Activated CD4-positive, alpha-beta memory T cell treated with anti-CD3 and anti-CD28 coated beads, Interleukin-2, amount 10 ng/mL, durations not matched to agents 7 days and 5 days (primary cell): Measurements from ENCODE around the gene MSH3. TPM values are rescaled to one million over a fixed set of nuclear protein-coding genes. Genes with fewer than 3 reads are reported as not detected.
"Not testable (repeated sequence)": the region's sequence is repeated elsewhere in the genome, so short reads cannot be mapped to it uniquely, and the experiment has no call there.

ENCODE experiments used
- CTCF ChIA-PET: fragments of 350-600 bp; sonication (Branson Sonifier 250); formaldehyde crosslinking; loops from one replicate; lab custom pipeline; 2021; ENCODE audit warnings: antibody characterized with exemption, inconsistent platforms; lab: Charles Lee
- POLR2A ChIA-PET: fragments of 350-600 bp; sonication (Branson Sonifier 250); formaldehyde crosslinking; loops from one replicate; lab custom pipeline; 2021; ENCODE audit warnings: antibody characterized with exemption; lab: Charles Lee
- DNase-seq: peaks from one replicate; pipeline ENCODE4 v3.0.0-alpha.2; 2020
- H3K27ac Mint-ChIP-seq: one replicate; pipeline ENCODE4 v1.8.0; 2021; ENCODE audit warnings: mild to moderate bottlenecking, mixed read lengths
- H3K27me3 Mint-ChIP-seq: one replicate; pipeline ENCODE4 v1.8.0; 2021; ENCODE audit warnings: mixed read lengths
- H3K36me3 Mint-ChIP-seq: one replicate; pipeline ENCODE4 v1.8.0; 2021; ENCODE audit warnings: low read depth, mixed read lengths
- H3K4me1 Mint-ChIP-seq: one replicate; pipeline ENCODE4 v1.8.0; 2021; ENCODE audit warnings: mixed read lengths
- H3K4me3 Mint-ChIP-seq: one replicate; pipeline ENCODE4 v1.8.0; 2021; ENCODE audit warnings: mild to moderate bottlenecking, mixed read lengths
- H3K9me3 Mint-ChIP-seq: one replicate; pipeline ENCODE4 v1.8.0; 2021; ENCODE audit warnings: mixed read lengths
- total RNA-seq, 2 experiments: library from RNA; stranded (reverse); gene quantifications; one replicate each; pipeline ENCODE4 v1.2.3, GENCODE V29; 2021

Gene MSH3
- total RNA-seq, 2 experiments from 2014 or later, result 20.1 to 21.2 TPM

- H3K4me1 Mint-ChIP-seq, CTCF ChIA-PET, H3K4me3 Mint-ChIP-seq, POLR2A ChIA-PET, DNase-seq, H3K27ac Mint-ChIP-seq, H3K27me3 Mint-ChIP-seq: not testable (repeated sequence)
- H3K9me3 Mint-ChIP-seq, result peaks cover 15% of the 10 kb centered on the region
- peaks cover 54% of the 10 kb centered on the region for H3K36me3 Mint-ChIP-seq
Observed at GRCh38 chr5:80824159-80824558, 169.7 kb downstream of the MSH3 start.

GRCh38 chr5:80825786-80826460, 171.5 kb downstream of the MSH3 start:
- H3K27me3 Mint-ChIP-seq, result no peaks in the 10 kb centered on the region
- ChIA-PET CTCF (no interaction called here), POLR2A (no interaction called here)
- H3K36me3 Mint-ChIP-seq, result peaks cover 60% of the 10 kb centered on the region
- H3K4me3 Mint-ChIP-seq, result no peak overlapping the region
- H3K27ac Mint-ChIP-seq, result no peak overlapping the region
- no peak for DNase-seq
- H3K9me3 Mint-ChIP-seq, result peaks cover 25% of the 10 kb centered on the region
- no peaks in the 10 kb centered on the region for H3K4me1 Mint-ChIP-seq

GRCh38 chr5:80834710-80835109, 180.3 kb downstream of the MSH3 start:
- peaks cover 13% of the 10 kb centered on the region for H3K36me3 Mint-ChIP-seq
- H3K9me3 Mint-ChIP-seq, result peaks cover 5% of the 10 kb centered on the region
- CTCF ChIA-PET, result no interaction called here
- no peak overlapping the region for H3K4me3 Mint-ChIP-seq
- no peak for DNase-seq
- no peak overlapping the region for H3K27ac Mint-ChIP-seq
- H3K4me1 Mint-ChIP-seq, result peaks cover 19% of the 10 kb centered on the region
- POLR2A ChIA-PET, result no interaction called here
- H3K27me3 Mint-ChIP-seq, result no peaks in the 10 kb centered on the region

GRCh38 chr5:80835128-80835527, 180.7 kb downstream of the MSH3 start:
- CTCF ChIA-PET, result no interaction called here
- Mint-ChIP-seq H3K9me3 (peaks cover under 1% of the 10 kb centered on the region), H3K27ac (no peak overlapping the region), H3K36me3 (peaks cover 9% of the 10 kb centered on the region), H3K4me1 (peaks cover 19% of the 10 kb centered on the region), H3K4me3 (no peak overlapping the region), H3K27me3 (no peaks in the 10 kb centered on the region)
- POLR2A ChIA-PET, result no interaction called here
- DNase-seq, result no peak

- peaks cover 3% of the 10 kb centered on the region for H3K9me3 Mint-ChIP-seq
- H3K36me3 Mint-ChIP-seq, result peaks cover 22% of the 10 kb centered on the region
Observed at GRCh38 chr5:80837679-80838078, 183.2 kb downstream of the MSH3 start.

GRCh38 chr5:80841026-80841797, 186.8 kb downstream of the MSH3 start:
- CTCF ChIA-PET, H3K27ac Mint-ChIP-seq, H3K27me3 Mint-ChIP-seq, DNase-seq, H3K4me3 Mint-ChIP-seq, H3K9me3 Mint-ChIP-seq, POLR2A ChIA-PET: not testable (repeated sequence)
- Mint-ChIP-seq H3K36me3 (peaks cover 50% of the 10 kb centered on the region), H3K4me1 (peaks cover 29% of the 10 kb centered on the region)

More at GRCh38 chr5:80837679-80838078, 183.2 kb downstream of the MSH3 start:
- H3K27ac Mint-ChIP-seq, result no peak overlapping the region
- peaks cover 29% of the 10 kb centered on the region for H3K4me1 Mint-ChIP-seq
- POLR2A ChIA-PET, result interaction anchor here (0.9 to 1.3 kb wide), 2 partner anchors 13 to 81 kb away, joined by 3 to 6 read pairs; no protein-coding TSS in a partner anchor
- H3K4me3 Mint-ChIP-seq, result no peak overlapping the region
- CTCF ChIA-PET, result no interaction called here
- DNase-seq, result peak; percentile 35
- H3K27me3 Mint-ChIP-seq, result no peaks in the 10 kb centered on the region

GRCh38 chr5:80846422-80846821, 192.0 kb downstream of the MSH3 start:
- CTCF ChIA-PET, H3K4me1 Mint-ChIP-seq, H3K4me3 Mint-ChIP-seq, H3K27me3 Mint-ChIP-seq, POLR2A ChIA-PET, H3K27ac Mint-ChIP-seq, DNase-seq: not testable (repeated sequence)
- H3K9me3 Mint-ChIP-seq, result peaks cover 36% of the 10 kb centered on the region
- H3K36me3 Mint-ChIP-seq, result peaks cover 85% of the 10 kb centered on the region

- Mint-ChIP-seq H3K9me3 (peaks cover 32% of the 10 kb centered on the region), H3K36me3 (peaks cover 68% of the 10 kb centered on the region), H3K4me1 (peaks cover 10% of the 10 kb centered on the region)
- CTCF ChIA-PET, H3K4me3 Mint-ChIP-seq, H3K27ac Mint-ChIP-seq, DNase-seq, H3K27me3 Mint-ChIP-seq: not testable (repeated sequence)
- POLR2A ChIA-PET, result interaction anchor here (0.8 kb wide), 1 partner anchor 12 kb away, joined by 3 read pairs; no protein-coding TSS in a partner anchor
Observed at GRCh38 chr5:80850168-80850567, 195.7 kb downstream of the MSH3 start.

GRCh38 chr5:80852331-80853245, 198.1 kb downstream of the MSH3 start:
- H3K27me3 Mint-ChIP-seq, result no peaks in the 10 kb centered on the region
- H3K4me3 Mint-ChIP-seq, result no peak overlapping the region
- POLR2A ChIA-PET, result no interaction called here
- CTCF ChIA-PET, result no interaction called here
- peaks cover 67% of the 10 kb centered on the region for H3K36me3 Mint-ChIP-seq
- peaks cover 37% of the 10 kb centered on the region for H3K9me3 Mint-ChIP-seq
- no peak overlapping the region for H3K27ac Mint-ChIP-seq
- peaks cover 10% of the 10 kb centered on the region for H3K4me1 Mint-ChIP-seq
- DNase-seq, result no peak

- Mint-ChIP-seq H3K27me3 (no peaks in the 10 kb centered on the region), H3K27ac (no peak overlapping the region)
- CTCF ChIA-PET, result no interaction called here
Observed at GRCh38 chr5:80853413-80853812, 199.0 kb downstream of the MSH3 start.

GRCh38 chr5:80854583-80854982, 200.1 kb downstream of the MSH3 start:
- CTCF ChIA-PET, result no interaction called here
- H3K27ac Mint-ChIP-seq, result no peak overlapping the region

More at GRCh38 chr5:80853413-80853812, 199.0 kb downstream of the MSH3 start:
- Mint-ChIP-seq H3K4me3 (no peak overlapping the region), H3K9me3 (peaks cover 36% of the 10 kb centered on the region), H3K4me1 (peaks cover 10% of the 10 kb centered on the region), H3K36me3 (peaks cover 66% of the 10 kb centered on the region)
- POLR2A ChIA-PET, result no interaction called here
- DNase-seq, result no peak

GRCh38 chr5:80860924-80861613, 206.6 kb downstream of the MSH3 start:
- peaks cover 50% of the 10 kb centered on the region for H3K36me3 Mint-ChIP-seq
- peaks cover 20% of the 10 kb centered on the region for H3K4me1 Mint-ChIP-seq
- POLR2A ChIA-PET, result no interaction called here
- no peak for DNase-seq
- H3K27me3 Mint-ChIP-seq, result no peaks in the 10 kb centered on the region
- H3K9me3 Mint-ChIP-seq, result peaks cover 7% of the 10 kb centered on the region
- no peak overlapping the region for H3K4me3 Mint-ChIP-seq
- no peak overlapping the region for H3K27ac Mint-ChIP-seq
- CTCF ChIA-PET, result no interaction called here

More at GRCh38 chr5:80854583-80854982, 200.1 kb downstream of the MSH3 start:
- H3K36me3 Mint-ChIP-seq, result peaks cover 59% of the 10 kb centered on the region
- peaks cover 28% of the 10 kb centered on the region for H3K9me3 Mint-ChIP-seq
- peaks cover 10% of the 10 kb centered on the region for H3K4me1 Mint-ChIP-seq
- POLR2A ChIA-PET, result no interaction called here
- no peak for DNase-seq
- no peaks in the 10 kb centered on the region for H3K27me3 Mint-ChIP-seq
- H3K4me3 Mint-ChIP-seq, result no peak overlapping the region
